ENCODE measurements around the gene OXER1. TPM values are rescaled to one million over a fixed set of nuclear protein-coding genes. Genes with fewer than 3 reads are reported as not detected.
"Not testable (repeated sequence)": the region's sequence is repeated elsewhere in the genome, so short reads cannot be mapped to it uniquely, and the experiment has no call there.

The OXER1 gene
- total RNA-seq, 1 experiment from 2014 or later, result 0.10 TPM

DNA sequence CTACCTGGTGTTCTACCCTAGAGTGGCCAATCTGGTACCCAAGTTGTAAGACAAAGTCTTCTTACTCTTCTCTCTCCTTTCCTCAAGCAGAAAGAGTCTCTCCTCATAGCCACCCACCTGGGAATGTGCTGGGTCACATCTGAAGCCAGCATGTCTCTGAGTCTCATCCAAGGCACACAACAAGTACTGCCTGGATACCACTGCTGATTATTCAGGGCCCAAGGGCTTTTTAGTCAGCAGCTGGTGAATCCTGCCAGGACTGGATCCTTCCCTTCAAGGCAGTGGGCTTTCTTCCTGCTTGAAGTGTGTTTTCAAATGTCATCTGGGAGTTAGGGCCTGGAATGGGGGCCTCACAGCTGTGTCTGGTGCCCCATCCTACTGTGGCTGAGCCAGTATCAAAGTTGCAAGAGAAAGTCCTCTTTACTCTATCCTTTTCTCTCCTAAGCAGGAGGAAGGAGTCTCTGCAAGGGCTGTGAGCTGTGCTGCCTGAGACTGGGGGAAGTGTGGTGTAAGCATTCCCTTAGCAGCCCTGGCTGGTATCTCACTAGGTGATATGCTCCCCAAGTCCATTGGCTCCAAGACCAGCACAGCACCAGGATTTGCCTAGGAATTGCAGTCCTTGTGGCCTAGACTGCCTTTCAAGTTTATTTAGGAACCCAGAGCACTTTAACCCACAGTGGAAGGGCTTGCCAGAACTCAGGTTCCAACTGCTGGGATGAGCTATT lies 27.2 kb downstream of the OXER1 start:
- DNase-seq (ENCODE audit: low read depth, low spot score) (no peak), ATAC-seq (no peak)
- H3K4me3 ChIP-seq (ENCODE audit: low read depth in 2 of 2, low read length in 2 of 2), result no peak overlapping the region
- no peaks in the 10 kb centered on the region for H3K9me3 ChIP-seq (ENCODE audit: control insufficient read depth, insufficient read depth, low read depth, low read length)
- H3K27ac ChIP-seq (ENCODE audit: low read length), result no peak overlapping the region
- intact Hi-C loops (cut with micrococcal nuclease; ENCODE audit: unreplicated experiment), result no loop called here
- H3K36me3 ChIP-seq (ENCODE audit: control insufficient read depth, insufficient read depth, low read length), result no peaks in the 10 kb centered on the region
- H3K27me3 ChIP-seq (ENCODE audit: control insufficient read depth, insufficient read depth, low read length), result no peaks in the 10 kb centered on the region
- ChIA-PET POLR2A (no interaction called here), CTCF (no interaction called here)
- in situ Hi-C loops (cut with HindIII; ENCODE audit: low pct_unique_long_range_greater_than_20kb, low sequenced_read_pairs), result no loop called here
- H3K4me1 ChIP-seq (ENCODE audit: control insufficient read depth, insufficient read depth, low read length), result no peaks in the 10 kb centered on the region
- TF ChIP-seq, protein P1, sequence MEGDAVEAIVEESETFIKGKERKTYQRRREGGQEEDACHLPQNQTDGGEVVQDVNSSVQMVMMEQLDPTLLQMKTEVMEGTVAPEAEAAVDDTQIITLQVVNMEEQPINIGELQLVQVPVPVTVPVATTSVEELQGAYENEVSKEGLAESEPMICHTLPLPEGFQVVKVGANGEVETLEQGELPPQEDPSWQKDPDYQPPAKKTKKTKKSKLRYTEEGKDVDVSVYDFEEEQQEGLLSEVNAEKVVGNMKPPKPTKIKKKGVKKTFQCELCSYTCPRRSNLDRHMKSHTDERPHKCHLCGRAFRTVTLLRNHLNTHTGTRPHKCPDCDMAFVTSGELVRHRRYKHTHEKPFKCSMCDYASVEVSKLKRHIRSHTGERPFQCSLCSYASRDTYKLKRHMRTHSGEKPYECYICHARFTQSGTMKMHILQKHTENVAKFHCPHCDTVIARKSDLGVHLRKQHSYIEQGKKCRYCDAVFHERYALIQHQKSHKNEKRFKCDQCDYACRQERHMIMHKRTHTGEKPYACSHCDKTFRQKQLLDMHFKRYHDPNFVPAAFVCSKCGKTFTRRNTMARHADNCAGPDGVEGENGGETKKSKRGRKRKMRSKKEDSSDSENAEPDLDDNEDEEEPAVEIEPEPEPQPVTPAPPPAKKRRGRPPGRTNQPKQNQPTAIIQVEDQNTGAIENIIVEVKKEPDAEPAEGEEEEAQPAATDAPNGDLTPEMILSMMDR (IDR thresholded peaks at IDR 0.05), result no peak
- TF ChIP-seq POLR2AphosphoS5 (IDR thresholded peaks at IDR 0.05; ENCODE audit: low read depth, low read length), result no peak
- TF ChIP-seq TCF7L2 (IDR thresholded peaks at IDR 0.05; ENCODE audit: low read depth, low read length), result no peak
- no peak for TF ChIP-seq SIN3A (IDR thresholded peaks at IDR 0.05; ENCODE audit: borderline replicate concordance, insufficient read depth, low read depth, low read length)
- TF ChIP-seq, protein P2, sequence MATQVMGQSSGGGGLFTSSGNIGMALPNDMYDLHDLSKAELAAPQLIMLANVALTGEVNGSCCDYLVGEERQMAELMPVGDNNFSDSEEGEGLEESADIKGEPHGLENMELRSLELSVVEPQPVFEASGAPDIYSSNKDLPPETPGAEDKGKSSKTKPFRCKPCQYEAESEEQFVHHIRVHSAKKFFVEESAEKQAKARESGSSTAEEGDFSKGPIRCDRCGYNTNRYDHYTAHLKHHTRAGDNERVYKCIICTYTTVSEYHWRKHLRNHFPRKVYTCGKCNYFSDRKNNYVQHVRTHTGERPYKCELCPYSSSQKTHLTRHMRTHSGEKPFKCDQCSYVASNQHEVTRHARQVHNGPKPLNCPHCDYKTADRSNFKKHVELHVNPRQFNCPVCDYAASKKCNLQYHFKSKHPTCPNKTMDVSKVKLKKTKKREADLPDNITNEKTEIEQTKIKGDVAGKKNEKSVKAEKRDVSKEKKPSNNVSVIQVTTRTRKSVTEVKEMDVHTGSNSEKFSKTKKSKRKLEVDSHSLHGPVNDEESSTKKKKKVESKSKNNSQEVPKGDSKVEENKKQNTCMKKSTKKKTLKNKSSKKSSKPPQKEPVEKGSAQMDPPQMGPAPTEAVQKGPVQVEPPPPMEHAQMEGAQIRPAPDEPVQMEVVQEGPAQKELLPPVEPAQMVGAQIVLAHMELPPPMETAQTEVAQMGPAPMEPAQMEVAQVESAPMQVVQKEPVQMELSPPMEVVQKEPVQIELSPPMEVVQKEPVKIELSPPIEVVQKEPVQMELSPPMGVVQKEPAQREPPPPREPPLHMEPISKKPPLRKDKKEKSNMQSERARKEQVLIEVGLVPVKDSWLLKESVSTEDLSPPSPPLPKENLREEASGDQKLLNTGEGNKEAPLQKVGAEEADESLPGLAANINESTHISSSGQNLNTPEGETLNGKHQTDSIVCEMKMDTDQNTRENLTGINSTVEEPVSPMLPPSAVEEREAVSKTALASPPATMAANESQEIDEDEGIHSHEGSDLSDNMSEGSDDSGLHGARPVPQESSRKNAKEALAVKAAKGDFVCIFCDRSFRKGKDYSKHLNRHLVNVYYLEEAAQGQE (IDR thresholded peaks at IDR 0.05; ENCODE audit: insufficient read depth in 1 of 2, low read depth in 2 of 2, low read length in 1 of 2), result no peak
- no TSS peak for BruUV-seq (replicated peaks)

- ATAC-seq (no peak), DNase-seq (ENCODE audit: low read depth, low spot score) (no peak)
- BruUV-seq (replicated peaks), result no TSS peak
- H3K4me1 ChIP-seq (ENCODE audit: control insufficient read depth, insufficient read depth, low read length), result no peaks in the 10 kb centered on the region
- TF ChIP-seq SIN3A (IDR thresholded peaks at IDR 0.05; ENCODE audit: borderline replicate concordance, insufficient read depth, low read depth, low read length) (no peak), POLR2AphosphoS5 (IDR thresholded peaks at IDR 0.05; ENCODE audit: low read depth, low read length) (no peak)
- intact Hi-C loops (cut with micrococcal nuclease; ENCODE audit: unreplicated experiment), result no loop called here
- no peak overlapping the region for H3K27ac ChIP-seq (ENCODE audit: low read length)
- H3K9me3 ChIP-seq (ENCODE audit: control insufficient read depth, insufficient read depth, low read depth, low read length), result no peaks in the 10 kb centered on the region
- no peaks in the 10 kb centered on the region for H3K27me3 ChIP-seq (ENCODE audit: control insufficient read depth, insufficient read depth, low read length)
- CTCF ChIA-PET, result interaction anchor here (0.7 kb wide), 1 partner anchor 292 kb away, joined by 10 read pairs; no protein-coding TSS in a partner anchor
- POLR2A ChIA-PET, result no interaction called here
- no peaks in the 10 kb centered on the region for H3K36me3 ChIP-seq (ENCODE audit: control insufficient read depth, insufficient read depth, low read length)
- in situ Hi-C loops (cut with HindIII; ENCODE audit: low pct_unique_long_range_greater_than_20kb, low sequenced_read_pairs), result no loop called here
- H3K4me3 ChIP-seq (ENCODE audit: low read depth in 2 of 2, low read length in 2 of 2), result no peak overlapping the region
Measured at GRCh38 chr2:42733852-42734251, 30.1 kb downstream of the OXER1 start.

- POLR2A ChIA-PET; ATAC-seq; in situ Hi-C loops (cut with HindIII; ENCODE audit: low pct_unique_long_range_greater_than_20kb, low sequenced_read_pairs); BruUV-seq (replicated peaks); H3K36me3 ChIP-seq (ENCODE audit: control insufficient read depth, insufficient read depth, low read length); H3K4me1 ChIP-seq (ENCODE audit: control insufficient read depth, insufficient read depth, low read length); H3K4me3 ChIP-seq (ENCODE audit: low read depth in 2 of 2, low read length in 2 of 2); H3K27me3 ChIP-seq (ENCODE audit: control insufficient read depth, insufficient read depth, low read length); DNase-seq (ENCODE audit: low read depth, low spot score); H3K9me3 ChIP-seq (ENCODE audit: control insufficient read depth, insufficient read depth, low read depth, low read length); H3K27ac ChIP-seq (ENCODE audit: low read length); CTCF ChIA-PET; intact Hi-C loops (cut with micrococcal nuclease; ENCODE audit: unreplicated experiment): not testable (repeated sequence)
Measured at GRCh38 chr2:42731316-42731715, 32.6 kb downstream of the OXER1 start.

Measured in Panc1 (cell line).